Activated CD8-positive, alpha-beta memory T cell treated with anti-CD3 and anti-CD28 coated beads for 4 hours (primary cell): Measurements from ENCODE around the gene HSFX3.
"Not testable (repeated sequence)": the region's sequence is repeated elsewhere in the genome, so short reads cannot be mapped to it uniquely, and the experiment has no call there.

Experiments
- DNase-seq, 2 donors: peaks; one replicate each; pipeline ENCODE4 v3.0.0-alpha.2; 2020; ENCODE audit warnings: low read depth in 2 of 2

HSFX3 gene

GRCh38 chrX:149517308-149517707 lies 32.4 kb downstream of the HSFX3 start:
- DNase-seq = no peak

DNA sequence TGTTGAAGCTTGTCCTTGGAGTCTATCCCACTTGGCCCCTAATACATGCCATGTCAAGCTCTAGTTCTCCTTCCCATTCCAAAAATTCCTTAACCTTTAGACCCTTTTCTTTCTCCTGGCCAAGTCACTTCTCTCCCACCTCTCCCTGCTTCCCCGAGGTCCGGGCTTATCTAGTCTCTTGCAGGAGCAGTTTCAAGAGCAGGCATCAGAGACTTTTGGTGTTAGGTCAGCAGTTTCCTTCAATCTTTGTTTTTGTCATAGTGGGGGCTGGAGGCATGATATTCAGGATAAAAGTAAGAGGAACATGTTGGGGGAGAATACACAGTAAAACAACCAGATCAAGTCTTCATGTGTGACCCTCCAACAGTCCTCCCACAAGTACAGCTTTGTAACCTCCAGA lies 33.1 kb downstream of the HSFX3 start:
- no peak for DNase-seq

DNA sequence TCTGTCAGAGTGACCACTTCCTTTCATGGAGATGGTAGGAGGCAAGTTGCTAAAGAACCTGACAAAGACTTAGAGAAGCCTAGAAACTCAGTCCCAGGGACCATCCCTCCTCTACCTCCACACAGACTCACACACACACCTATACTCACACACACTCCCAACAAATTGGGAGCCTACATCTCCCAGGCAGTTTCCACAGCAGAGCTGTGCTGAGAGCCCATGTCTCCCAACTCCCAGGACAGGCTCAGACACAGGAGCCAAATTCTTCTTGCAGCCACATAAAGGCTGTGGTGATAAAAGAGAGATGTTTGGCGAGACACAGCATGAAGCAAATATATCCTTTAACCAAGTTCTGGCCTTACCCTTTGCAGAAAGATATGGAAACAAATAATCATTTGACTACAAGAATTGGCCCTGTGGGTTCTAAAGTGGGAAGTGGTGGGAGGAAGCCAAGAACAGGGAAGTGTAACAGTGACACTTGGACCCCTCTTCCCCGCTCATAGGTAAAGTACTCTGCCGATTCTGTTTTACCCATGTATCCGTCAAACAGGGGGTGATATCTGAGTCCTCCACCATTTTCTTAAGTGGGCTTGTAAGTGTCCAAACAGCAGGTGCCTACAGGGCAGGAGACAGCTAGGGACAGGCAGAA lies 33.6 kb downstream of the HSFX3 start:
- DNase-seq = no peak

GRCh38 chrX:149513825-149514428 lies 35.8 kb downstream of the HSFX3 start:
- no peak for DNase-seq

- DNase-seq = no peak
These were observed 37.4 kb downstream of the HSFX3 start for GRCh38 chrX:149512225-149512885.

DNA sequence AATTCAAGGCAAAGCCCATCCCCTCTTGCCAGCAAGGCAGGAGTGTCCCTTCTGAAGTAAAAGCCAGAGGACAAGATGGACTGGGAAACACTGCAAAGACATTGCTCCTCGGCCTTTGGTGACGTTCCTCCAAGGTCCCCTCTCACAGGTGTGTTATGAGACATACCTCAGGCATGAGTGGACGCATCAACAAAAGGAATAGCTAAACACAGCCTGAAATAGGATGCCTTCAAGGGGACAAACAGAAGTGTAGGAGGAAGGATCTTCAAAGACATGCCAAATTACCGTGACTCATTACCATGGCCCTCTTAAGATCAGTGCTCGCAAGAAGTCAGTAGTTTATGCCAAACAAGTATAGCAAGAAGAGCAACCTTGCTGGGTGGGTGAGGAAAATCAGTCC lies 38.6 kb downstream of the HSFX3 start:
- DNase-seq = no peak

- no peak for DNase-seq
These were observed 39.3 kb downstream of the HSFX3 start for GRCh38 chrX:149510386-149510785.

GRCh38 chrX:149508467-149508866 lies 41.3 kb downstream of the HSFX3 start:
- DNase-seq = no peak

GRCh38 chrX:149506349-149506748 lies 43.4 kb downstream of the HSFX3 start:
- DNase-seq = no peak

GRCh38 chrX:149505671-149506070 lies 44.1 kb downstream of the HSFX3 start:
- DNase-seq = no peak

- peak; percentile 67 to 69 for DNase-seq
These were observed 44.6 kb downstream of the HSFX3 start, which contains the start of gene IDS for GRCh38 chrX:149504915-149505651. IDS (minus strand) TSS chrX:149505306; CDS start chrX:149505137, 169 bp downstream.

DNA sequence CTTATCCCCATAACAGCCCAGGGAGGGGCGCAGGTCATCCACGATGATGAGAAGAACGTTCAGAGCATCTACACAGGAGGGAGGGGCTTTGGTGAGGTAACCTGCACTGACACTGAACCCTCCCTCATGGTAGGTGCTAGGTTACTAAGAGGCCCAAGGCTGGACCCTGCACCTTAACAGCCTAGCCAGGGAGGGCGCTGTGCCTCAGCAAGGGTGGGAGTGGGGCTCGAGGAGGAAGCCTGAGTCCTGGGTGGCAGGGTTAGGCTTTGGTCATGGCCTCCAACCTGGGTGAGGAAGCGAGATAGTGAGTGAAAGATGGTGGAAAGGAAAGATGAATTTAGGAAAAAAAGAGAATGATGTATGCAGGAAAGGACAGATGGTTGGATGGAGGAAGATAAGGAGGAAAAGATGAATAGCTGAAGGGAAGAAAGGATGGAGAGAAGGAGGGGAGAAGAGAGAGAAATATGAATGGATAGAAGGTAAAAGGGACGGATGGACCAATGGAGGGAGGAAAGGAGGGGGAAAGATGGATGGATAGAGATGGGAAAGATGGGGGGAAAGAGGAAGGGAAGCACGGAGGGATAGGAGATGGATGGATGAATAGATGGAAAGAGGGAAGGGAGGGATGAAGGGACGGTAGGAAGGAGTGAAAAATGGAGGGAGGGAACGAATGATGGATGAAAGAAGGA lies 45.4 kb downstream of the HSFX3 start:
- DNase-seq = peak; percentile 24 to 30

DNA sequence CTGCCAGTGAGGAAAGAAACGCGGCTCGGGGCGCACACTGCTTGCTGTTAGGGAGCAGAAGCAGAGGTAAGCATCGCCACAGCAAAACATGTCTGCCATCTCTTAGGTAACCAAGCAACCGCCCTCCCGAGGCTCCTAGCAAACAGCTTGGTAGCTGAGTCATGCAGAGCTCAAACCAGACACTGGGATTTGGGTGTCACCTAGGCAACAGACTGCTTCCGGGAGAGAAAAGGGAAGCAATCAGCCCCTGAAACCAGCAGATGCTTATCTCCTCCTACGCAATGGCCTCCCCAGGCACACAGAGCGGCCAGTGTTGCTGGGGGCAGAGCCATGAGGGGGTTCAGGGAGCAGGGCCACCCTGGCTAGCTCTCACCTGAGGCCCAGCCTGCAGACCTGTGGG lies 46.3 kb downstream of the HSFX3 start:
- peak in 1 of 2 donors; percentile 37 for DNase-seq

DNA sequence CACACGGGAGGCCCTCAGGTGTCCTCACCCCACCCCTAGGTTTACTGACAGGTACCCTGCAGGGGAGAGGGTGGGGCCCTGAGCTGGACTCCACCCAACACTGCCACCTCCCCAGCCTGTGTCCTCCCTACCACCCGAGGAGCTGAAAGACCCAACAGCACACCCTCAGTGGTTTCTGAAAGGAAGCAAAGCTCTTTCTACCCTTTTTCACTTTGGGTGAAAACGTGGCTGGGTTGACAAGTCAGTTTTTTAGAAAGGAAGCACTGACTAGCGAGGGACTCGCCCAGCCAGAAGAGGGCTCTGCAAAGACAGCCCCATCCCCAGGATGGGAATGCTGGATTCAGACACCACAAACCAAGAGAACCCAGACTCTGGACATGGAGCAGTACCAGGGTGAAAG lies 46.8 kb downstream of the HSFX3 start:
- DNase-seq = not testable (repeated sequence)

DNA sequence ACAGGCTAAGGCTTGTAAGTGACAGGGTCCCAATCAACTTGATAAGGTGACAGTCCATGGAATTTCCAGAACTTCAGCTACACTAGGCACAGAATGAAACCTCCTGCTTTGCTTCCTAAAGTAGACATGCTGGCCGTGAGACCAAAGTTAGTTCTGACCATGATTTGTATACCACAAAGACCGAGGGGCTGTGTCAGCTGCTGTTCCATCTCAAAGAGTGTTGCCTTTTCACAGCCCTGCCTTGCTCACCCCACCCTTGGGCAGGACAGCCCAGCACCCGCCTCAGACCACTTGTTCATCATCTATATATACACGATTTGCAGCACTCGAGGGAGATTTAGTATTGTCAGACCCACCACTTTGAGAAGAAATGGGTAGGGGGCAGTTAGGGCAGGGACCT lies 50.0 kb downstream of the HSFX3 start:
- no peak for DNase-seq

- DNase-seq = no peak
These were observed 51.0 kb downstream of the HSFX3 start for GRCh38 chrX:149498767-149499166.
